GM21717 (cell line): ENCODE results near the gene SEPHS2.
"Not testable (repeated sequence)": the region's sequence is repeated elsewhere in the genome, so short reads cannot be mapped to it uniquely, and the experiment has no call there.

Source experiments
- ATAC-seq: cut with Tn5 transposase; IDR thresholded peaks from one replicate; pipeline ENCODE4 v1.9.1; 2021; ENCODE audit warnings: mild to moderate bottlenecking, moderate library complexity; ENCODE audit not compliant: unreplicated experiment

SEPHS2 gene

DNA sequence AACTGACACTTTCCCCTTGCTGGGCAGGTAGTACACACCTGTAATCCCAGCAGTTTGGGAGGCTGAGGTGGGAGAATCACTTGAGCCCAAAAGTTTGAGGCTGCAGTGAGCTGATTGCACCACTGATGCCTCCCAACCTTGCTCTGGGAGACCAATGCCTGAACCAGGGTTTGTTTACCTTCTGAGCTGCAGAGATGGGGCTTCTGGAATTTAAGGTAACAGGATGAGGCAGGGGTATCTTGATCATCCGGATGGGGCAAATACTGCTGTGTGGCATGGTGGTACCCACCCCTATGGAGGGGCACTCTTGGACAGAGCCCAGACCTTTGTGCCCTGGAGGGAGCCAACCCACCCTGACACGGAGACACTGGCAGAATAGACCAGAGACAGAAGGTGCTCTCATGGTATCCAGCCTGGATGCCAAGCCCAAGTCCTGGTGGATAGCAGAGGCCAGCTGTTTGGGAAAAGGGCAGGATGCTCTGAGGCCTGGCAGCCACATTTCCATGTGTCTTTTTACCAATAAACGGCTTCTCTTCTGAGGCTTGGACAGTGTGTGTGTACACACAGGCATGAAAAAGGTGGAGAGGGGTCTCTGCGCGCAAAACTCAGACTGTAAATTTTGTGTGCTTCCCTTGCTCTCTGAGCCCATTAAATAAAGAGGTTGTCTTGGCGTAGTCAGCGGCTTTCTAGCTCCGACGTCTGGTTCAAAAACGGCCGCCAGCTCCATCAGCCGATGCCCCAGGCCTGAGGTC lies 46.1 kb downstream of the SEPHS2 start:
- ATAC-seq, result no peak

GRCh38 chr16:30398661-30399434 lies 46.8 kb downstream of the SEPHS2 start:
- ATAC-seq, result no peak

GRCh38 chr16:30397776-30398660 lies 47.7 kb downstream of the SEPHS2 start:
- no peak for ATAC-seq

GRCh38 chr16:30397056-30397455 lies 48.6 kb downstream of the SEPHS2 start:
- ATAC-seq, result no peak

- ATAC-seq, result not testable (repeated sequence)
These were observed 49.0 kb downstream of the SEPHS2 start for GRCh38 chr16:30396627-30397026.

GRCh38 chr16:30395992-30396585 lies 49.6 kb downstream of the SEPHS2 start:
- ATAC-seq, result no peak

GRCh38 chr16:30395155-30395991 lies 50.3 kb downstream of the SEPHS2 start, which contains the start of gene ZNF48:
Gene ZNF48 (plus strand): TSS chr16:30395420. CDS start chr16:30395795, 375 bp downstream.
- ATAC-seq, result peak; percentile 47

GRCh38 chr16:30394592-30395154 lies 51.0 kb downstream of the SEPHS2 start:
- ATAC-seq, result no peak
